Cardiac muscle cell (in vitro differentiated cells and primary cell): ENCODE data around the gene MOSMO. TPM values are rescaled to one million over a fixed set of nuclear protein-coding genes. Genes with fewer than 3 reads are reported as not detected.

Experiments
- DNase-seq, 2 donors: peaks; one replicate each; pipeline versions ENCODE4 v3.0.0 to v3.0.0-alpha.2; 2010 to 2017; ENCODE audit warnings: low read depth in 1 of 2, low spot score in 1 of 2
- H3K27ac ChIP-seq: fragments of 200-600 bp; sonication (generic); 2 replicates; pipeline ENCODE4 v1.5.1; 2016
- H3K27me3 ChIP-seq: fragments of 200-600 bp; sonication (generic); 2 replicates; pipeline ENCODE4 v1.6.0; 2016; ENCODE audit warnings: control low read depth
- H3K36me3 ChIP-seq: fragments of 200-600 bp; sonication (generic); 2 replicates; pipeline ENCODE4 v1.5.1; 2016; ENCODE audit warnings: control low read depth
- H3K4me1 ChIP-seq: fragments of 200-600 bp; sonication (generic); 2 replicates; pipeline ENCODE4 v1.8.1; 2017; ENCODE audit warnings: low read depth, mild to moderate bottlenecking, mixed run types
- H3K4me3 ChIP-seq: fragments of 200-600 bp; sonication (generic); 2 replicates; pipeline ENCODE4 v1.5.1; 2016; ENCODE audit warnings: mild to moderate bottlenecking
- H3K9me3 ChIP-seq: fragments of 200-600 bp; sonication (generic); 2 replicates; pipeline ENCODE4 v1.5.1; 2017; ENCODE audit warnings: low read depth, mild to moderate bottlenecking, control low read depth
- CTCF ChIP-seq: IDR thresholded peaks from 2 replicates; pipeline ENCODE4 v1.5.1; 2012; ENCODE audit warnings: low read depth, mild to moderate bottlenecking, low read length
- polyA plus RNA-seq: library from polyadenylated mRNA; unstranded; fragments of >200 nt; fragmentation: Nextera tagmentation; extraction: Ambion mirVana; gene quantifications from 2 replicates; pipeline ENCODE4 v1.2.1, GENCODE V29; 2016
- total RNA-seq: library from RNA; depleted of rRNA; stranded (reverse); fragments of >200 nt; gene quantifications from 2 replicates; pipeline ENCODE4 v1.2.3, GENCODE V29; 2016

The MOSMO gene
- total and polyA plus RNA-seq, 2 experiments from 2014 or later = 7.0 to 14.7 TPM

DNA sequence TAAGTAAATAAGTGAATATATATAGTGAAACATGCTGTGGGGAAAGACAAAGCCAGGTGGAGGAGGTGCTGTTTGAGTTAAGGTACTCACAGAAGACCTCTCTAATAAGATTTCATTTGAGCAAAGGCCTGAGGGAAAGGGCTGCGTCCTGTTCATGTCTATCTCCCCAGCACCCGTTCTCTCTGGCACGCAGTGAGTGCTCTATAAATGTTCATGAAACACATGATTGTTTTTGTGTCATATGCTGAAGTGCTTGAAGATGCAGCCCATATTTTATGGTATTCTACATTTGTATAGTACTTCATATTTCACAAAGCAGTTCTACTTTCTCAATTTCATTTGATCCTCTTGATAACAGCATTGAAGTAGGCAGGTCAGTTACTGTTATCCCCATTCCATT lies 85.4 kb downstream of the MOSMO start:
- Histone ChIP-seq H3K27me3 (no peaks in the 10 kb centered on the region), H3K4me3 (no peak overlapping the region), H3K9me3 (no peaks in the 10 kb centered on the region), H3K4me1 (peaks cover 5% of the 10 kb centered on the region), H3K27ac (no peak overlapping the region), H3K36me3 (no peaks in the 10 kb centered on the region)
- DNase-seq = no peak
- TF ChIP-seq CTCF = no peak

DNA sequence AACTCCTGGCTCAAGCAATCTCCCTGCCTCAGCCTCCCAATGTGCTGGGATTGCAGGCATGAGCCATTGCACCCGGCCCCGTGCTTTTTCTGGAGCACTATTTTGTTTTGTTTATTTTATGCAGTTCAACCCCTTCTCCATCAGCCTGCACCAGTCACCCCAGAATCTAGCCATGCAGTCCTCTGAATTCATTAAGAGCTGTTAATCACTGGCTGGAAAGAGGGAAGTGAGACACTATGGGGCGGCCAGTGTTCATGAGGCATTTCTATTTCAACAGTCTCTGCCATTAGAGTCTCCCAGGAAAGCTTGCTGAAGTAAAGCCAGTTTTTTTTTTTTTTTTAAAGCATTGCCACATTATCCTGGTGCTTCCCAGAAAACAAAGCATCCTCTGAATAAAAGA lies 86.1 kb downstream of the MOSMO start:
- H3K27ac ChIP-seq = no peak overlapping the region
- peak in 1 of 2 donors; percentile 17 for DNase-seq
- no peaks in the 10 kb centered on the region for H3K27me3 ChIP-seq
- no peak for TF ChIP-seq CTCF
- no peaks in the 10 kb centered on the region for H3K9me3 ChIP-seq
- no peaks in the 10 kb centered on the region for H3K36me3 ChIP-seq
- H3K4me1 ChIP-seq = peaks cover 5% of the 10 kb centered on the region
- no peak overlapping the region for H3K4me3 ChIP-seq

DNA sequence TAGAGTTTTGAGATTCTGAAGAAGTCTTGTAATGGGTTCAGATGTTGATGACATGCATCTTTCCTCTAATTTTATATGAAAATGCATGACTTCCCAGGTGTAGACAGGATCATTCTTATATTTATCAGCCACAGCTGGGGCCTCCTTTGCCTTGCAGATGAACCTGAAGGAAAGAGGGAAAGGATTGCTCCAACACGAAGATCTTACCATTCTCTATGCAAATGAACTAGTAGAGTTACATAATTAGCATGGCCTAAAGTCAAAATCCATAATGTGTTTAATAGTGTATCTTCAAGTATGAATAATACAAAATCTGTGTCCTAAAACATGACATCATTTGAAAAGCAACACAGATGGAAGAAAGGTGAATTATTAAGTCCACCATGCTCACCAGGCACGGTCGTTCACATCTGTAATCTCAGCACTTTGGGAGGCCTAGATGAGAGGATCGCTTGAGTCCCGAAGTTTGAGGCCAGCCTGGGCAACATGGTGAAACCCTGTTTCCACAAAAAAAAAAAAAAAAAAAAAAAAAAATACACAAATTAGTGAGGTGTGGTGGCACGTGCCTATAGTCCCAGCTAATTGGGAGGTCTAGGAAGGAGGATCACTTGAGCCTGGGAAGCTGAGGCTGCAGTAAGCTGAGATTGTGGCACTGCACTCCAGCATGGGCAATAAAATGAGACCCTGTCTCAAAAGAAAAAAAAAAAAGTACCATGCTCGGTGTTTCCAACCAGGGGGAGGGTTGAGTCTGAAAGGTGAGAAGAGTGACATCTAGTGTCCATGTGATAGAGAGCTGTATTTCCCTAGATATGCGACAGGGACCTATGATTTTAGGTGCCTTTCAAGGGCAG lies 90.7 kb downstream of the MOSMO start:
- peak; percentile 62 for TF ChIP-seq CTCF
- H3K27ac ChIP-seq = no peak overlapping the region
- H3K36me3 ChIP-seq = no peaks in the 10 kb centered on the region
- H3K27me3 ChIP-seq = no peaks in the 10 kb centered on the region
- H3K4me1 ChIP-seq = no peaks in the 10 kb centered on the region
- no peaks in the 10 kb centered on the region for H3K9me3 ChIP-seq
- no peak overlapping the region for H3K4me3 ChIP-seq
- DNase-seq = peak; percentile 49 to 58

GRCh38 chr16:22099256-22099975 lies 91.5 kb downstream of the MOSMO start:
- DNase-seq = no peak
- no peak for TF ChIP-seq CTCF
- Histone ChIP-seq H3K4me3 (no peak overlapping the region), H3K9me3 (no peaks in the 10 kb centered on the region), H3K4me1 (no peaks in the 10 kb centered on the region), H3K36me3 (no peaks in the 10 kb centered on the region), H3K27ac (no peak overlapping the region), H3K27me3 (no peaks in the 10 kb centered on the region)

- H3K4me3 ChIP-seq = no peak overlapping the region
- H3K4me1 ChIP-seq = no peaks in the 10 kb centered on the region
- no peaks in the 10 kb centered on the region for H3K27me3 ChIP-seq
- no peak for DNase-seq
- H3K9me3 ChIP-seq = no peaks in the 10 kb centered on the region
- no peak overlapping the region for H3K27ac ChIP-seq
- TF ChIP-seq CTCF = no peak
- no peaks in the 10 kb centered on the region for H3K36me3 ChIP-seq
These were observed 95.5 kb downstream of the MOSMO start for GRCh38 chr16:22103441-22103840.
